ENCODE results near the gene SEMA6D.

The SEMA6D gene

DNA sequence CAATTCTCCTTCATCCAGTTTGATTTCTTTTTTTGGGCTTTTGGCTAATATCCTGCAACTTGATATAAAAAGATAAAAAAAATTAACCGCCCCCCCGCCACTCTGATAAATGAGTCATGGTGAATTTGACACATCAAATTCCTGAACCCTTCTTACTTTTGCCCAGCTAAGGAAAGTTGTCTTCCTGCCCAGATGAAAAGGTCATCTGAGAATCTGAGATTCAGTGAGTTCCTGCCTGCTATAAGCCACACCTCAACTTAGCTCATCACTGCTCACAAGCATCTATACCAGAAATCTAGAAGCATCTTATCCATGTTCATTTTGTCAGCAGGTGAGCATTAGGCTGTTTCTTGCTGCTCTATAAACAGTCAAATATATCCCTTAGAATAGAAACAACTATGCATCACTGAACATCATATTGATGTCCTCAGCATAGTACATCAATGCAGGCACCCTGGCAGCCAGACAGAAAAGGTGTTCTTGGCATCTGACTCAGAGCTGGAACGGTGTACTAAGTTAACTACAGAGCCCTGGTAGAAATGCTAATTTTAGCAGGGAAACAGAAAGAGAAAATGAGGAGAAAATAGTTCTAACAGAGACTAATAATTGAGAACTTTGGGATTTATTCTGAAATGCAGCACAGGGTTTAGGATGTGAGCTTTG is 77.1 kb downstream of the SEMA6D start:
- peaks cover 0 to 14% (median 0%) of the 10 kb centered on the region in 4 donors for H3K4me1 ChIP-seq
- H3K27ac ChIP-seq, result no peak overlapping the region
- H3K36me3 ChIP-seq, result no peaks in the 10 kb centered on the region
- intact Hi-C loops (cut with DNase I; ENCODE audit: low total_unique reads), result no loop called here
- no peaks in the 10 kb centered on the region for H3K27me3 ChIP-seq
- TF ChIP-seq, protein P1, sequence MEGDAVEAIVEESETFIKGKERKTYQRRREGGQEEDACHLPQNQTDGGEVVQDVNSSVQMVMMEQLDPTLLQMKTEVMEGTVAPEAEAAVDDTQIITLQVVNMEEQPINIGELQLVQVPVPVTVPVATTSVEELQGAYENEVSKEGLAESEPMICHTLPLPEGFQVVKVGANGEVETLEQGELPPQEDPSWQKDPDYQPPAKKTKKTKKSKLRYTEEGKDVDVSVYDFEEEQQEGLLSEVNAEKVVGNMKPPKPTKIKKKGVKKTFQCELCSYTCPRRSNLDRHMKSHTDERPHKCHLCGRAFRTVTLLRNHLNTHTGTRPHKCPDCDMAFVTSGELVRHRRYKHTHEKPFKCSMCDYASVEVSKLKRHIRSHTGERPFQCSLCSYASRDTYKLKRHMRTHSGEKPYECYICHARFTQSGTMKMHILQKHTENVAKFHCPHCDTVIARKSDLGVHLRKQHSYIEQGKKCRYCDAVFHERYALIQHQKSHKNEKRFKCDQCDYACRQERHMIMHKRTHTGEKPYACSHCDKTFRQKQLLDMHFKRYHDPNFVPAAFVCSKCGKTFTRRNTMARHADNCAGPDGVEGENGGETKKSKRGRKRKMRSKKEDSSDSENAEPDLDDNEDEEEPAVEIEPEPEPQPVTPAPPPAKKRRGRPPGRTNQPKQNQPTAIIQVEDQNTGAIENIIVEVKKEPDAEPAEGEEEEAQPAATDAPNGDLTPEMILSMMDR (IDR thresholded peaks at IDR 0.05), result no peak
- H3K9me3 ChIP-seq, result no peaks in the 10 kb centered on the region
- no peak for DNase-seq
- no peak overlapping the region for H3K4me3 ChIP-seq

DNA sequence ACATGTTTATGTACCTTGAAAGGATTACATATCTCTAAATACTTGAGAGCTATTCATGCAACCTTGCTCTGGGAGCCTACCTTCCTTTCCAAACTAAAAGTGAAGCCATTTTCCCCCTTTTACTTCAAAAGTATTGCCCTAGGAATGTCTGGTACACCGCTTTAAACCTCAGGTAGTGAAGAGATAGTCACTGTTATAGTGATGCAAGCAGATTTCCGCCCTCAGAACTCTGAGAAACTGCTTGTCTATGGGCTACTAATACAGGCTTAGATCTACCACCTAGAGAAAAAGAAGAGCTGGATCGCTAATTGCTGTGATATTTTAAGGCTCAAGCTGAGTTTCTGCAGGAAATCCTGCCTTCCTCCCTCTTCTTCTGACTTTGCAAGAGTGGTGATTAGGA is 78.6 kb downstream of the SEMA6D start:
- intact Hi-C loops (cut with DNase I; ENCODE audit: low total_unique reads), result no loop called here
- TF ChIP-seq, protein P1 (IDR thresholded peaks at IDR 0.05), result no peak
- Histone ChIP-seq H3K27me3 (no peaks in the 10 kb centered on the region), H3K4me3 (no peak overlapping the region), H3K9me3 (no peaks in the 10 kb centered on the region), H3K36me3 (no peaks in the 10 kb centered on the region), H3K27ac (no peak overlapping the region), H3K4me1 (peaks cover 0 to 14% (median 0%) of the 10 kb centered on the region in 4 donors)
- no peak for DNase-seq

- H3K27ac ChIP-seq, result no peak overlapping the region
- intact Hi-C loops (cut with DNase I; ENCODE audit: low total_unique reads), result no loop called here
- H3K27me3 ChIP-seq, result no peaks in the 10 kb centered on the region
- TF ChIP-seq, protein P1 (IDR thresholded peaks at IDR 0.05), result no peak
- H3K9me3 ChIP-seq, result no peaks in the 10 kb centered on the region
- no peaks in the 10 kb centered on the region for H3K36me3 ChIP-seq
- no peak overlapping the region for H3K4me3 ChIP-seq
- no peak for DNase-seq
- H3K4me1 ChIP-seq, result peaks cover 0 to 14% (median 0%) of the 10 kb centered on the region in 4 donors
Measured at GRCh38 chr15:47796339-47796738, 79.0 kb downstream of the SEMA6D start.

GRCh38 chr15:47796830-47797229 is 79.5 kb downstream of the SEMA6D start:
- DNase-seq, result no peak
- Histone ChIP-seq H3K27ac (no peak overlapping the region), H3K27me3 (no peaks in the 10 kb centered on the region), H3K4me3 (no peak overlapping the region), H3K4me1 (peaks cover 0 to 14% (median 0%) of the 10 kb centered on the region in 4 donors), H3K9me3 (no peaks in the 10 kb centered on the region), H3K36me3 (no peaks in the 10 kb centered on the region)
- TF ChIP-seq, protein P1 (IDR thresholded peaks at IDR 0.05), result no peak
- intact Hi-C loops (cut with DNase I; ENCODE audit: low total_unique reads), result no loop called here

DNA sequence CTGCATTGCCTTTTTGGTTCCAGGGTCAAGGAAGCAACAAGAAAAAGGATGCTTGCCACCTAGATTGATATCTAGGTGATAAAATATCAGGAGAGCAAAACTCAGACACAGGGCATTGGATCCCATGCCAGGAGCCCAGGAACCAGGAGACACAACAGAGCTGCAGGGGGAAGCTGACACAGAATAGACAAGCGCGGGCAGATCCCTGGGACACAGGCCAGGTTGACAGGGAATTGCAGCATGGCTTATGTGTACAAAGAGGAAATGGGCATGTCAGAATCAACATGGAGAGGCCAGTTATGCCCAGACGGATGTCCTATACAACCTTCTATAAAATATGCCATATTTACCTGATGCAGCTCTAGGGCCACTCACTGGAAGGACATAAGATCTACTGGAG is 84.2 kb downstream of the SEMA6D start:
- H3K9me3 ChIP-seq, result no peaks in the 10 kb centered on the region
- H3K27me3 ChIP-seq, result no peaks in the 10 kb centered on the region
- no peak overlapping the region for H3K4me3 ChIP-seq
- H3K36me3 ChIP-seq, result no peaks in the 10 kb centered on the region
- no peak overlapping the region for H3K27ac ChIP-seq
- intact Hi-C loops (cut with DNase I; ENCODE audit: low total_unique reads), result no loop called here
- no peaks in the 10 kb centered on the region for H3K4me1 ChIP-seq
- TF ChIP-seq, protein P1 (IDR thresholded peaks at IDR 0.05), result no peak
- DNase-seq, result no peak

DNA sequence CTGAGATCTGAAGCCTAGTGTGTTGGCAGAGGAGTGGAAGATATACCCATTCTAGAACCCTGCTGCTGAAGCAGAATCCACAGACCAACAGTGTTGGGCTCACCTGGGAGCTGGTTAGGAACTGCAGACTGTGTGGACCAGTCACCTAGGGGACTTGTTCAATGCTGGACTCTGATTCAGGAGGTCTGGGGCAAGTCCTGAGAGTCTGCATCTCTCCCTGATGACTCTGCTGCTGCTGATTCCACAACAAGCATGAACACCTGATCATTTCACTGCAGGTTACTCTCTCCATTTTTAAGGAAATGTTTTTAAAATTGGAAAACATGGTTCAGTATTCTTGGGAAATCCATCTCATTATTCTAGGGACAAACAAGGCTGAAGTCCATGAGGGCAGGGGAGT is 84.9 kb downstream of the SEMA6D start:
- Histone ChIP-seq H3K4me1 (no peaks in the 10 kb centered on the region), H3K9me3 (no peaks in the 10 kb centered on the region), H3K36me3 (no peaks in the 10 kb centered on the region), H3K27me3 (no peaks in the 10 kb centered on the region), H3K27ac (no peak overlapping the region), H3K4me3 (no peak overlapping the region)
- no peak for DNase-seq
- TF ChIP-seq, protein P1 (IDR thresholded peaks at IDR 0.05), result no peak
- intact Hi-C loops (cut with DNase I; ENCODE audit: low total_unique reads), result no loop called here

Measured in tibial artery (tissue), 4 donors.